OCI-LY7 (cell line): Measurements from ENCODE around the gene SOCS7.

Experiments used
- CTCF ChIP-seq: fragments of 200-600 bp; sonication (generic); conservative IDR thresholded peaks from 2 replicates; pipeline ENCODE4 v1.5.1; 2014; ENCODE audit warnings: mild to moderate bottlenecking, antibody characterized with exemption, low read length, moderate library complexity, mixed read lengths
- EZH2phosphoT487 ChIP-seq: fragments of 200-600 bp; sonication (generic); IDR thresholded peaks from 2 replicates; pipeline ENCODE4 v1.6.1; 2018; ENCODE audit warnings: low read depth, borderline replicate concordance, mild to moderate bottlenecking, mixed run types, antibody characterized with exemption, low read length, moderate library complexity, mixed read lengths

- TF ChIP-seq CTCF (no peak), EZH2phosphoT487 (no peak)
These were observed 97.7 kb downstream of the SOCS7 start for GRCh38 chr17:38449364-38449763.
